Thymus (tissue), 2 donors: ENCODE results near the gene OR2AJ1. TPM values are rescaled to one million over a fixed set of nuclear protein-coding genes. Genes with fewer than 3 reads are reported as not detected.

Source experiments
- polyA plus RNA-seq: library from polyadenylated mRNA; stranded (reverse); fragments of 200-250 nt; gene quantifications from one replicate; pipeline ENCODE4 v1.2.3, GENCODE V29; 2013
- total RNA-seq: library from RNA; stranded (reverse); fragments of 120-200 nt; gene quantifications from one replicate; pipeline ENCODE4 v1.2.4, GENCODE V29; 2013
- donor health status: healthy.

OR2AJ1 gene
- total and polyA plus RNA-seq, 2 donors = not detected

Other genes with a start within 250 kb of the OR2AJ1 start
- gene OR13G1, start 245.2 kb upstream of the OR2AJ1 start, total RNA-seq = not detected
- not detected for gene OR13G1, start 245.2 kb upstream of the OR2AJ1 start, polyA plus RNA-seq
- gene OR6F1, start 208.2 kb upstream of the OR2AJ1 start, total RNA-seq = not detected
- gene OR6F1, start 208.2 kb upstream of the OR2AJ1 start, polyA plus RNA-seq = not detected
- not detected for gene OR14K1, start 186.3 kb upstream of the OR2AJ1 start, total RNA-seq
- not detected for gene OR14K1, start 186.3 kb upstream of the OR2AJ1 start, polyA plus RNA-seq
- not detected for gene OR14A2, start 176.7 kb upstream of the OR2AJ1 start, total RNA-seq
- gene OR14A2, start 176.7 kb upstream of the OR2AJ1 start, polyA plus RNA-seq = not detected
- gene OR1C1, start 164.3 kb upstream of the OR2AJ1 start, total RNA-seq = not detected
- gene OR1C1, start 164.3 kb upstream of the OR2AJ1 start, polyA plus RNA-seq = not detected
- gene OR14A16, start 100.8 kb upstream of the OR2AJ1 start, total RNA-seq = not detected
- gene OR14A16, start 100.8 kb upstream of the OR2AJ1 start, polyA plus RNA-seq = not detected
- not detected for gene OR11L1, start 83.0 kb upstream of the OR2AJ1 start, total RNA-seq
- not detected for gene OR11L1, start 83.0 kb upstream of the OR2AJ1 start, polyA plus RNA-seq
- 0.66 TPM for gene TRIM58, start 67.7 kb upstream of the OR2AJ1 start, total RNA-seq
- 0.14 TPM for gene TRIM58, start 67.7 kb upstream of the OR2AJ1 start, polyA plus RNA-seq
- gene OR2W3, start 29.3 kb upstream of the OR2AJ1 start, total RNA-seq = 0.09 TPM
- gene OR2W3, start 29.3 kb upstream of the OR2AJ1 start, polyA plus RNA-seq = 0.09 TPM
- not detected for gene OR2T8, start 4.6 kb upstream of the OR2AJ1 start, total RNA-seq
- 0.02 TPM for gene OR2T8, start 4.6 kb upstream of the OR2AJ1 start, polyA plus RNA-seq
- not detected for gene OR2L8, start 24.0 kb downstream of the OR2AJ1 start, total RNA-seq
- gene OR2L8, start 24.0 kb downstream of the OR2AJ1 start, polyA plus RNA-seq = not detected
- 0.09 TPM for gene OR2AK2, start 40.3 kb downstream of the OR2AJ1 start, total RNA-seq
- gene OR2AK2, start 40.3 kb downstream of the OR2AJ1 start, polyA plus RNA-seq = not detected
- 0.05 TPM for gene OR2L5, start 88.8 kb downstream of the OR2AJ1 start, total RNA-seq
- gene OR2L5, start 88.8 kb downstream of the OR2AJ1 start, polyA plus RNA-seq = 0.02 TPM
- under 0.01 TPM for gene OR2L2, start 105.2 kb downstream of the OR2AJ1 start, total RNA-seq
- gene OR2L2, start 105.2 kb downstream of the OR2AJ1 start, polyA plus RNA-seq = 0.14 TPM
- gene OR2L3, start 121.9 kb downstream of the OR2AJ1 start, total RNA-seq = not detected
- gene OR2L3, start 121.9 kb downstream of the OR2AJ1 start, polyA plus RNA-seq = not detected
- 0.05 TPM for gene OR2L13, start 170.3 kb downstream of the OR2AJ1 start, total RNA-seq
- 0.05 TPM for gene OR2L13, start 170.3 kb downstream of the OR2AJ1 start, polyA plus RNA-seq
- not detected for gene OR2M5, start 220.3 kb downstream of the OR2AJ1 start, total RNA-seq
- not detected for gene OR2M5, start 220.3 kb downstream of the OR2AJ1 start, polyA plus RNA-seq
- gene OR2M2, start 249.9 kb downstream of the OR2AJ1 start, total RNA-seq = not detected
- not detected for gene OR2M2, start 249.9 kb downstream of the OR2AJ1 start, polyA plus RNA-seq